ENCODE measurements around the gene EFCAB14. TPM values are rescaled to one million over a fixed set of nuclear protein-coding genes. Genes with fewer than 3 reads are reported as not detected.

Gene EFCAB14
- total and polyA plus RNA-seq, 2 of the 4 experiments (the other 2 are of a cell fraction), result 28.6 to 43.0 TPM

DNA sequence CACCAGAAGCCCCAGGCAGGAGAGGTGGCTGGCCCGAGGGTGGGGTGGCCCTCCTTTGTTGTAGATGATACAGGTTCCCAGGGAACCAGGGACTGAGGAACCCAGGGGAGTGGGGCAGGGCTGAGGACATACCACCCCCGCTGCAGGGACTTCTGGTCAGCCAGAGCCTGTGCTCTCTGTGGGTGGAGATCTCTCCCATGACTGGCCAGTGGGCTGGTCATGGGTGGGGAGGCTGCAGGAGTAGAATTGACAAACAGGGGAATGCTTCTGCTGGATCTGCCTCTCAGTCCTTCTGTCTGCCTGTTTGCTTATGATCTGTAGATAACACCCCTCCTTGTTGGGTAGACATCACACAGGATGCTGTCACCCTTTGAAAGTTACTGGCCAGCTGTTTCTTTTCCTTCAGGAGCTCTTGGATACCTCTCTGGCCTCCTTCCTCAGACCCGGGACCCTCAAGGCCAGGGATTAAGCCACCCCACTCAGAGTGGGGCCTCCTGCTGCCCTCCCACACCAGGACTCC lies 2.8 kb upstream of the EFCAB14 start (continued):
- no peak for TF ChIP-seq NFE2L2 (IDR thresholded peaks at IDR 0.05; ENCODE audit: low read depth, low read length)

DNA sequence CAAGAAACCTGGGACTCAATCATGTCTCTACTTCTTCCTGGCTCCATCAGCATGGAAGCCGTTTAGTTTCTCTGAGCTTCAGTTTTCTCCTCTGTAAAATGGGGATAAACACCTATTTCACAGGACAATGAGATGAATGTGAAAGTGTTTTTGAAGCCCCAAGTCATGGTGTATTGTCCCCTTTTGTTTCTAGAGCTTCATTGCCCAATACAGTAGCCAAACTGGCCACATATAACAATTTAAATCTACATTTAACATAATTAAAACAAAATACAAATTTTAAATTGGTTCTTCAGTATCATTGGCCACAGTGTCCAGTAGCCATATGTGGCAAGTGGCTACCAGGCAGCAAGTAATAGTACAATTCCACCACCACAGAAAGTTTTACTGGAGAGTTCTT lies 2.3 kb upstream of the EFCAB14 start:
- peaks cover 5% of the 10 kb centered on the region; the same call in 1 of the 2 replicates for H3K9me1 ChIP-seq (ENCODE audit: insufficient read depth, low read length)
- CTCF ChIA-PET, result interaction anchor here (1.0 kb wide), 1 partner anchor 15 kb away, joined by 3 read pairs; no protein-coding TSS in a partner anchor
- H3K36me3 ChIP-seq (ENCODE audit: control insufficient read depth, insufficient read depth, low read length), result no peaks in the 10 kb centered on the region
- dilution Hi-C loops (cut with HindIII; ENCODE audit: low sequenced_read_pairs, unreplicated experiment) (no loop called here), in situ Hi-C loops (cut with MboI; ENCODE audit: low sequenced_read_pairs) (loop anchor here (25.0 kb wide), 1 partner anchor 309 kb away; no protein-coding TSS in a partner anchor), intact Hi-C loops (cut with micrococcal nuclease) (no loop called here)
- no peak overlapping the region for H2AK5ac ChIP-seq (ENCODE audit: low read depth, low read length)
- ATAC-seq (ENCODE audit: low read depth) (no peak), DNase-seq (no peak)
- H4K8ac ChIP-seq (ENCODE audit: low read depth in 2 of 2, low read length in 2 of 2), result no peak overlapping the region
- H2BK5ac ChIP-seq (ENCODE audit: low read depth, low read length, poor library complexity, severe bottlenecking), result no peak overlapping the region
- POLR2A ChIA-PET (ENCODE audit: unreplicated experiment), result no interaction called here
- peaks cover 6% of the 10 kb centered on the region; the same call in 1 of the 2 replicates for H4K20me1 ChIP-seq (ENCODE audit: insufficient read depth, low read length)
- peaks cover 17% of the 10 kb centered on the region for H3K27me3 ChIP-seq (ENCODE audit: control insufficient read depth, insufficient read depth, low read length)
- H3K14ac ChIP-seq (replicated peaks; ENCODE audit: low read depth, low read length), result no peak overlapping the region
- H3K56ac ChIP-seq (ENCODE audit: extremely low read depth, insufficient read depth, low read length), result no peak overlapping the region
- no CpG with 5 or more reads among the region's 1 CpG for WGBS, 2 experiments (ENCODE audit: extremely low coverage in 2 of 2, insufficient read length in 1 of 2)
- H3K27ac ChIP-seq (ENCODE audit: insufficient read depth, low read length), result no peak overlapping the region
- H2BK15ac ChIP-seq (ENCODE audit: low read depth, low read length), result no peak overlapping the region
- H3K79me1 ChIP-seq (ENCODE audit: low read depth in 1 of 2, low read length in 2 of 2), result peaks cover 18 to 21% of the 10 kb centered on the region in 2 experiments
- BruUV-seq (replicated peaks), result no TSS peak
- H4K5ac ChIP-seq (ENCODE audit: low read depth, low read length), result no peak overlapping the region
- no peak overlapping the region for H2BK20ac ChIP-seq (ENCODE audit: low read depth, low read length)
- no peak overlapping the region for H2AK9ac ChIP-seq (replicated peaks; ENCODE audit: low read depth, low read length, poor library complexity)
- no peak overlapping the region for H2AFZ ChIP-seq (replicated peaks; ENCODE audit: low read length, poor library complexity)
- H3K18ac ChIP-seq (ENCODE audit: low read depth, low read length), result no peak overlapping the region
- no peak overlapping the region for H3K4me2 ChIP-seq (ENCODE audit: low read depth, low read length)
- no peak overlapping the region for H4K91ac ChIP-seq (ENCODE audit: insufficient read depth, low read depth, low read length)
- no peak overlapping the region for H2BK120ac ChIP-seq (ENCODE audit: low read depth, low read length)
- no peak overlapping the region for H3K23ac ChIP-seq (ENCODE audit: low read depth, low read length)
- H3K4me1 ChIP-seq (ENCODE audit: control insufficient read depth, insufficient read depth, low read length), result peaks cover 10% of the 10 kb centered on the region
- H3K9ac ChIP-seq (ENCODE audit: low read depth, low read length), result no peak overlapping the region
- no peak overlapping the region for H3K4me3 ChIP-seq (ENCODE audit: insufficient read depth, low read depth, low read length)
- no peak overlapping the region for H3K4ac ChIP-seq (ENCODE audit: low read depth, low read length)
- H3K9me3 ChIP-seq (ENCODE audit: control insufficient read depth, insufficient read depth, low read length), result no peaks in the 10 kb centered on the region
- TF ChIP-seq, protein P1, sequence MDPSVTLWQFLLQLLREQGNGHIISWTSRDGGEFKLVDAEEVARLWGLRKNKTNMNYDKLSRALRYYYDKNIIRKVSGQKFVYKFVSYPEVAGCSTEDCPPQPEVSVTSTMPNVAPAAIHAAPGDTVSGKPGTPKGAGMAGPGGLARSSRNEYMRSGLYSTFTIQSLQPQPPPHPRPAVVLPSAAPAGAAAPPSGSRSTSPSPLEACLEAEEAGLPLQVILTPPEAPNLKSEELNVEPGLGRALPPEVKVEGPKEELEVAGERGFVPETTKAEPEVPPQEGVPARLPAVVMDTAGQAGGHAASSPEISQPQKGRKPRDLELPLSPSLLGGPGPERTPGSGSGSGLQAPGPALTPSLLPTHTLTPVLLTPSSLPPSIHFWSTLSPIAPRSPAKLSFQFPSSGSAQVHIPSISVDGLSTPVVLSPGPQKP (IDR thresholded peaks at IDR 0.05; ENCODE audit: borderline replicate concordance, low read depth, low read length), result no peak
- no peak for TF ChIP-seq SMC3 (IDR thresholded peaks at IDR 0.05; ENCODE audit: low read depth, low read length)
- no peak for TF ChIP-seq MAZ (IDR thresholded peaks at IDR 0.05; ENCODE audit: borderline replicate concordance, low read depth, low read length)
- TF ChIP-seq MXI1 (IDR thresholded peaks at IDR 0.05; ENCODE audit: borderline replicate concordance, low read depth, low read length), result no peak
- TF ChIP-seq RCOR1 (IDR thresholded peaks at IDR 0.05; ENCODE audit: insufficient replicate concordance, low read length), result no peak
- TF ChIP-seq BHLHE40 (IDR thresholded peaks at IDR 0.05; ENCODE audit: low read depth, low read length), result no peak
- TF ChIP-seq POLR2A (IDR thresholded peaks at IDR 0.05; ENCODE audit: low read depth, low read length), result no peak
- TF ChIP-seq, protein P2, sequence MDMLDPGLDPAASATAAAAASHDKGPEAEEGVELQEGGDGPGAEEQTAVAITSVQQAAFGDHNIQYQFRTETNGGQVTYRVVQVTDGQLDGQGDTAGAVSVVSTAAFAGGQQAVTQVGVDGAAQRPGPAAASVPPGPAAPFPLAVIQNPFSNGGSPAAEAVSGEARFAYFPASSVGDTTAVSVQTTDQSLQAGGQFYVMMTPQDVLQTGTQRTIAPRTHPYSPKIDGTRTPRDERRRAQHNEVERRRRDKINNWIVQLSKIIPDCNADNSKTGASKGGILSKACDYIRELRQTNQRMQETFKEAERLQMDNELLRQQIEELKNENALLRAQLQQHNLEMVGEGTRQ (IDR thresholded peaks at IDR 0.05; ENCODE audit: low read depth, low read length), result no peak
- no peak for TF ChIP-seq RAD21 (IDR thresholded peaks at IDR 0.05; ENCODE audit: low read length)
- no peak for TF ChIP-seq MAFK (IDR thresholded peaks at IDR 0.05; ENCODE audit: low read depth, low read length)
- no peak for TF ChIP-seq CEBPB (IDR thresholded peaks at IDR 0.05; ENCODE audit: low read depth, low read length)
- no peak for TF ChIP-seq RFX5 (IDR thresholded peaks at IDR 0.05; ENCODE audit: low read depth, low read length)
- TF ChIP-seq CHD1 (IDR thresholded peaks at IDR 0.05; ENCODE audit: low read depth, low read length), result no peak
- TF ChIP-seq FOS (IDR thresholded peaks at IDR 0.05; ENCODE audit: low read depth, low read length), result no peak

All from IMR-90 (cell line).